GM12878 (cell line): ENCODE results near the gene RNF152. TPM values are rescaled to one million over a fixed set of nuclear protein-coding genes. Genes with fewer than 3 reads are reported as not detected.

Experiments used
- ATAC-seq: fragments of 200-7000 bp; cut with Tn5 transposase; 3 replicates; pipeline ENCODE4 v1.9.1; 2020; ENCODE audit warnings: mild to moderate bottlenecking, moderate library complexity
- BruUV-seq: library from RNA; stranded (reverse); fragments of 400-500 nt; replicated peaks from 2 replicates; lab custom pipeline; 2021; lab: Mats Ljungman, UMichigan
- CTCF ChIA-PET: fragments of 300-600 bp; sonication (Branson Sonifier 250); formaldehyde crosslinking; extraction: SDS; loops from one replicate; lab custom pipeline; 2021; ENCODE audit warnings: inconsistent platforms; lab: Yijun Ruan, JAX
- POLR2A ChIA-PET: fragments of 350-600 bp; formaldehyde crosslinking; extraction: SDS; loops from one replicate; lab custom pipeline; 2021; ENCODE audit warnings: inconsistent platforms; lab: Charles Lee
- RAD21 ChIA-PET: fragments of 300-600 bp; sonication (Branson Sonifier 250); formaldehyde crosslinking; loops from one replicate; lab custom pipeline; 2023; ENCODE audit warnings: antibody characterized with exemption; ENCODE audit not compliant: unreplicated experiment; lab: Charles Lee
- SMC1A ChIA-PET: fragments of 300-600 bp; sonication (Branson Sonifier 250); formaldehyde crosslinking; loops from one replicate; lab custom pipeline; 2023; ENCODE audit not compliant: unreplicated experiment, uncharacterized antibody; lab: Charles Lee
- DNase-seq: peaks from one replicate; pipeline ENCODE4 v3.0.0-alpha.2; 2011; ENCODE audit warnings: low read depth, low spot score
- FAIRE-seq: peaks from 3 replicates; lab custom pipeline; 2011; peaks lifted over from hg19 to GRCh38; lab: Jason Lieb, UNC
- H2AFZ ChIP-seq: 2 replicates; pipeline ENCODE4 v1.6.0; 2011; ENCODE audit warnings: low read depth, low read length, control low read depth; ENCODE audit not compliant: control insufficient read depth
- H3K27ac ChIP-seq: 2 replicates; pipeline ENCODE4 v1.5.1; 2011; ENCODE audit warnings: control low read depth; ENCODE audit not compliant: control insufficient read depth, insufficient read depth
- H3K27me3 ChIP-seq, 2 experiments: replicated peaks in 1 of 2; 2 replicates each; pipeline versions ENCODE4 v1.6.0 to v1.6.1; 2011; ENCODE audit warnings: low read length in 1 of 2; ENCODE audit not compliant: control insufficient read depth in 2 of 2, insufficient read depth in 2 of 2
- H3K36me3 ChIP-seq, 2 experiments: 2 replicates each; pipeline ENCODE4 v1.5.1; 2011; ENCODE audit warnings: low read length in 1 of 2; ENCODE audit not compliant: control insufficient read depth in 2 of 2, insufficient read depth in 2 of 2
- H3K4me1 ChIP-seq: 2 replicates; pipeline ENCODE4 v1.6.1; 2011; ENCODE audit warnings: mild to moderate bottlenecking, low read length, moderate library complexity, mixed read lengths; ENCODE audit not compliant: control insufficient read depth, insufficient read depth
- H3K4me2 ChIP-seq: 2 replicates; pipeline ENCODE4 v1.6.0; 2011; ENCODE audit warnings: control low read depth; ENCODE audit not compliant: control insufficient read depth, insufficient read depth
- H3K4me3 ChIP-seq: fragments of 200-600 bp; sonication (generic); 2 replicates; pipeline ENCODE4 v1.5.1; 2016
- H3K79me2 ChIP-seq: 2 replicates; pipeline ENCODE4 v1.6.0; 2011; ENCODE audit warnings: low read length; ENCODE audit not compliant: control insufficient read depth, insufficient read depth
- H3K9ac ChIP-seq: 2 replicates; pipeline ENCODE4 v1.8.0; 2011; ENCODE audit warnings: low read length, control low read depth, mixed read lengths; ENCODE audit not compliant: control insufficient read depth, insufficient read depth
- H3K9me3 ChIP-seq: replicated peaks from 3 replicates; pipeline ENCODE4 v1.5.1; 2011; ENCODE audit warnings: mild to moderate bottlenecking, low read length; ENCODE audit not compliant: control insufficient read depth, insufficient read depth
- H4K20me1 ChIP-seq: 2 replicates; pipeline ENCODE4 v1.6.0; 2011; ENCODE audit not compliant: control insufficient read depth, insufficient read depth
- CHD4 ChIP-seq: fragments of 200-600 bp; sonication (generic); IDR thresholded peaks from 2 replicates; pipeline ENCODE4 v1.6.1; 2016; ENCODE audit warnings: mild to moderate bottlenecking
- CREB1 ChIP-seq: IDR thresholded peaks from 2 replicates; pipeline ENCODE4 v1.6.1; 2012; ENCODE audit warnings: low read depth, mild to moderate bottlenecking, inconsistent platforms
- EGR1 ChIP-seq, 2 experiments: IDR thresholded peaks; 1 replicate in 1 of 2; 2 replicates in 1 of 2; pipeline ENCODE4 v1.6.1; 2011 to 2012; ENCODE audit warnings: low read depth in 2 of 2, low read length in 2 of 2, borderline replicate concordance in 1 of 2, mild to moderate bottlenecking in 1 of 2, moderate library complexity in 1 of 2
- ESRRA ChIP-seq: IDR thresholded peaks from 2 replicates; pipeline ENCODE4 v1.6.1; 2012; ENCODE audit warnings: mild to moderate bottlenecking, low read length, improper control_type of control experiment
- HCFC1 ChIP-seq: fragments of 150-350 bp; IDR thresholded peaks from 2 replicates; pipeline ENCODE4 v1.6.1; 2014; ENCODE audit warnings: low read length
- IRF4 ChIP-seq: IDR thresholded peaks from 2 replicates; pipeline ENCODE4 v1.6.1; 2011; ENCODE audit warnings: low read depth, low read length
- IRF5 ChIP-seq: fragments of 450-650 bp; IDR thresholded peaks from 2 replicates; pipeline ENCODE4 v1.6.1; 2017; ENCODE audit warnings: borderline replicate concordance
- KDM1A ChIP-seq: fragments of 200-600 bp; sonication (generic); IDR thresholded peaks from 2 replicates; pipeline ENCODE4 v1.6.1; 2016; ENCODE audit warnings: borderline replicate concordance
- KLF5 ChIP-seq: fragments of 450-650 bp; IDR thresholded peaks from 2 replicates; pipeline ENCODE4 v1.6.1; 2014; ENCODE audit warnings: mild to moderate bottlenecking; ENCODE audit not compliant: partially characterized antibody
- PKNOX1 ChIP-seq: fragments of 450-650 bp; IDR thresholded peaks from 2 replicates; pipeline ENCODE4 v1.6.1; 2016; ENCODE audit warnings: mild to moderate bottlenecking
- RBBP5 ChIP-seq: fragments of 200-600 bp; sonication (generic); conservative IDR thresholded peaks from 2 replicates; pipeline ENCODE4 v1.6.1; 2016
- SMARCA5 ChIP-seq: fragments of 450-650 bp; IDR thresholded peaks from 2 replicates; pipeline ENCODE4 v1.6.1; 2017; ENCODE audit warnings: mild to moderate bottlenecking
- SP1 ChIP-seq: IDR thresholded peaks from one replicate; pipeline ENCODE4 v1.6.1; 2011; ENCODE audit warnings: low read depth, low read length
- TBL1XR1 ChIP-seq: IDR thresholded peaks from 2 replicates; pipeline ENCODE4 v1.6.1; 2012; ENCODE audit warnings: low read depth, low read length, improper control_type of control experiment
- TCF12 ChIP-seq: IDR thresholded peaks from 2 replicates; pipeline ENCODE4 v1.6.1; 2011; ENCODE audit warnings: low read depth, mild to moderate bottlenecking, low read length
- WGBS: methylation state at CpG from one replicate; pipeline ENCODE4 v1.1.6; 2016; ENCODE audit warnings: low lambda C conversion rate; ENCODE audit not compliant: insufficient replicate concordance, insufficient coverage; ENCODE audit errors: missing lambda C conversion rate; 5-methylcytosine and 5-hydroxymethylcytosine counted together
- in situ Hi-C: fragments of 300-500 bp; cut with MboI; formaldehyde crosslinking; loops from 9 replicates; pipeline ENCODE4 v1.14.3; 2018; ENCODE audit warnings: mixed read lengths
- intact Hi-C: fragments of 100-400 bp; cut with micrococcal nuclease; formaldehyde crosslinking; loops from one replicate; pipeline ENCODE4 v1.14.2; 2022; ENCODE audit not compliant: unreplicated experiment
- polyA plus RNA-seq, 11 experiments: library from polyadenylated mRNA; depleted of rRNA in 4 of 11; unstranded in 6 of 11; stranded (reverse) in 5 of 11; fragments of >200 nt; fragmentation: Nextera tagmentation in 4 of 11; fragmentation: Illumina TruSeq in 1 of 11; extraction: Ambion mirVana in 4 of 11; extraction: Trizol in 1 of 11; gene quantifications; 1 replicate in 1 of 11; 2 replicates in 10 of 11; pipeline versions ENCODE4 v1.2.1 to v1.2.3, GENCODE V29; 2011 to 2016; ENCODE audit warnings: inconsistent platforms in 2 of 11, missing spikeins in 2 of 11, low read depth in 1 of 11
- total RNA-seq, 4 experiments: library from RNA; depleted of rRNA in 3 of 4; stranded (reverse); fragments of >200 nt in 3 of 4; fragmentation: Illumina TruSeq in 1 of 4; extraction: Trizol in 1 of 4; gene quantifications; 2 replicates each; pipeline versions ENCODE4 v1.2.1 to v1.2.3, GENCODE V29; 2013 to 2021
- TF ChIP-seq, protein P1 (sequence below): IDR thresholded peaks from 2 replicates; pipeline ENCODE4 v1.6.1; 2012; ENCODE audit warnings: low read depth, low read length, improper control_type of control experiment

RNF152 gene
- total and polyA plus RNA-seq, 10 of the 15 experiments (the other 5 are each of a cell fraction or from before 2014, with no cell fraction given) = under 0.01 to 0.07 (median 0.03) TPM; not detected in 7

DNA sequence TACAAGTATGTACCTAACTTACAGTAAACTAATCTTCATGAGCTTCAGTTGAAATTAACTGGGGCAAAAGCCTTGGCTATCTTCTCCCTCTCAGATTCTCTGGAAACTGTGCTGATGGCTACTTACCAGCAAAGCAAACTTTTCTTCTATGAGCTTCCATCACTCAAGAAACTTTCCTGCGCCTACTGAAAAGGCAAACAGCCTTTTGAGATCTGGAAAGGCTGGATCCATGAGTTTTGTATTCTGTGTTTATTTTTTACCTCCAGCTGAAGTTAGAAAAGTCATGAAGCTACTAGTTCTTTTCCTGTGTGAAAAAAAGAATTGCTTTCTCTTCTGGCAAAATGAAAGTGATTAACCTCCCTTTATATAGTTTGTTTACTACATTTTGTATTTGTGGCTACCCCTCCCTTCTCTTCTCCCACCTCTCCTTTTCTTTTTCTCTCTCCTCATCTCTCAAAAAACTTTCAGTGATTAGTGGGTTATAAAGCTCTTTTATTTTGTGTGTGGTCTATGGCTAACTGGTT lies 49.2 kb upstream of the RNF152 start:
- FAIRE-seq = no peak
- H2AFZ ChIP-seq = no peak overlapping the region

More for the DNA sequence above, 49.2 kb upstream of the RNF152 start:
- H3K27me3 ChIP-seq = no peaks in the 10 kb centered on the region
- H3K79me2 ChIP-seq = no peaks in the 10 kb centered on the region
- intact Hi-C loops (no loop called here), in situ Hi-C loops (no loop called here)
- no peak overlapping the region for H3K9ac ChIP-seq
- ChIA-PET CTCF (interaction anchor here (0.6 to 1.3 kb wide), 2 partner anchors 10 to 242 kb away, joined by 3 to 5 read pairs; no protein-coding TSS in a partner anchor), RAD21 (interaction anchor here (1.1 kb wide), 1 partner anchor 10 kb away, joined by 4 read pairs; no protein-coding TSS in a partner anchor), POLR2A (no interaction called here), SMC1A (interaction anchor here (1.2 to 2.7 kb wide), 3 partner anchors 9 to 103 kb away, joined by 3 to 14 read pairs (median 4); no protein-coding TSS in a partner anchor)
- no peak for DNase-seq
- BruUV-seq = no TSS peak
- no peaks in the 10 kb centered on the region for H3K4me1 ChIP-seq
- no peak for TF ChIP-seq PKNOX1
- TF ChIP-seq TBL1XR1 = no peak
- TF ChIP-seq KDM1A = no peak
- TF ChIP-seq KLF5 = no peak
- TF ChIP-seq CREB1 = no peak
- no peak for TF ChIP-seq ESRRA
- TF ChIP-seq EGR1 (IDR thresholded peaks at IDR 0.05; ENCODE audit: borderline replicate concordance in 1 of 2, low read depth in 2 of 2, low read length in 2 of 2) = no peak
- TF ChIP-seq HCFC1 = no peak
- TF ChIP-seq SP1 = no peak
- no peak for TF ChIP-seq IRF5
- no peak for TF ChIP-seq SMARCA5
- TF ChIP-seq RBBP5 = no peak
- TF ChIP-seq TCF12 = no peak
- no peak for TF ChIP-seq CHD4
- TF ChIP-seq, protein P1, sequence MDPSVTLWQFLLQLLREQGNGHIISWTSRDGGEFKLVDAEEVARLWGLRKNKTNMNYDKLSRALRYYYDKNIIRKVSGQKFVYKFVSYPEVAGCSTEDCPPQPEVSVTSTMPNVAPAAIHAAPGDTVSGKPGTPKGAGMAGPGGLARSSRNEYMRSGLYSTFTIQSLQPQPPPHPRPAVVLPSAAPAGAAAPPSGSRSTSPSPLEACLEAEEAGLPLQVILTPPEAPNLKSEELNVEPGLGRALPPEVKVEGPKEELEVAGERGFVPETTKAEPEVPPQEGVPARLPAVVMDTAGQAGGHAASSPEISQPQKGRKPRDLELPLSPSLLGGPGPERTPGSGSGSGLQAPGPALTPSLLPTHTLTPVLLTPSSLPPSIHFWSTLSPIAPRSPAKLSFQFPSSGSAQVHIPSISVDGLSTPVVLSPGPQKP = no peak
- TF ChIP-seq IRF4 = no peak
- no peaks in the 10 kb centered on the region for H4K20me1 ChIP-seq
- peaks cover 2% of the 10 kb centered on the region; the same call in 1 of the 3 replicates for H3K9me3 ChIP-seq
- ATAC-seq = no peak
- no peak overlapping the region for H3K4me2 ChIP-seq
- WGBS = 100% methylated on average over 1 of the region's 1 CpG
- no peak overlapping the region for H3K4me3 ChIP-seq
- no peaks in the 10 kb centered on the region for H3K36me3 ChIP-seq
- H3K27ac ChIP-seq = no peak overlapping the region
